GM19324 (cell line): ENCODE measurements around the gene DIABLO.
"Not testable (repeated sequence)": the region's sequence is repeated elsewhere in the genome, so short reads cannot be mapped to it uniquely, and the experiment has no call there.

Source experiments
- ATAC-seq: cut with Tn5 transposase; IDR thresholded peaks from one replicate; pipeline ENCODE4 v1.9.1; 2021; ENCODE audit warnings: mild to moderate bottlenecking, moderate library complexity; ENCODE audit not compliant: unreplicated experiment, low FRiP score

The DIABLO gene

DNA sequence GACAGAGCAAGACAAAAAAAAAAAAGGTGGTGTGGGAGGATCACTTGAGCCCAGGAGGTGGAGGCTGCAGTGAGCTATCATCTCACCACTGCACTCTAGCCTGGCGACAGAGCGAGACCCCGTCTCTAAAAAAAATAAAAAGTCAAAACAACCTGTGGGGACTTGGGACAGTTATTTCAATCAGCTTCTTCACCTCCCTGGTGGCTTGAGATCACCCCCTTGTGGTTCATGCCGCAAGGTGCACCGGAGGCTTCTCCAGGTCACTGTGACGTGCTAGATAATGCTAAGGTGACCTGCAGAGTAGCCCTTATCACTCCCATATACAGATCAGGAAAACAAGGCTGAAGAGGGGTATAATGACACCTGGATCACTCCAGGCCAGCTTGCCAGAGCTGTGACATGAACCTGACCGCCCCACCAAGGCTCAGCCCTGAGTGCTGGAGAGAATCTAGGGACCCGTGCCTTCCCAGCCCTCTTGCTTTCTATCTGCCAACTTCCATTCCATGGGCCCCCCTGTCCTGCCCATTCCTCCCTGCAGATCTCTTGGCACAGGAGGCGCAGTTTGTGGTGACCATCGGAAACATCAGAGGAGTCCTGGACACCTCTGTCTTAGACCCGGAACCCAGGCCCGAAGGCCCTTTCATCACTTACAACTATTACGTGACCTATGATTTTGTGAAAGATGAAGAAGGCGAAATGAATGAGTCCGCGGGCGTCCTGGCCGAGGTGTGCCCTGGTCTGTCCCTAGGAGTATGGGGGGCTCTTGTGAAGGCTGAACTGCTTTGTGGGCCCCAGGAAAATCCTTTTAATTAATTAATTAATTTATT, 34.8 kb downstream of the DIABLO start:
- no peak for ATAC-seq

DNA sequence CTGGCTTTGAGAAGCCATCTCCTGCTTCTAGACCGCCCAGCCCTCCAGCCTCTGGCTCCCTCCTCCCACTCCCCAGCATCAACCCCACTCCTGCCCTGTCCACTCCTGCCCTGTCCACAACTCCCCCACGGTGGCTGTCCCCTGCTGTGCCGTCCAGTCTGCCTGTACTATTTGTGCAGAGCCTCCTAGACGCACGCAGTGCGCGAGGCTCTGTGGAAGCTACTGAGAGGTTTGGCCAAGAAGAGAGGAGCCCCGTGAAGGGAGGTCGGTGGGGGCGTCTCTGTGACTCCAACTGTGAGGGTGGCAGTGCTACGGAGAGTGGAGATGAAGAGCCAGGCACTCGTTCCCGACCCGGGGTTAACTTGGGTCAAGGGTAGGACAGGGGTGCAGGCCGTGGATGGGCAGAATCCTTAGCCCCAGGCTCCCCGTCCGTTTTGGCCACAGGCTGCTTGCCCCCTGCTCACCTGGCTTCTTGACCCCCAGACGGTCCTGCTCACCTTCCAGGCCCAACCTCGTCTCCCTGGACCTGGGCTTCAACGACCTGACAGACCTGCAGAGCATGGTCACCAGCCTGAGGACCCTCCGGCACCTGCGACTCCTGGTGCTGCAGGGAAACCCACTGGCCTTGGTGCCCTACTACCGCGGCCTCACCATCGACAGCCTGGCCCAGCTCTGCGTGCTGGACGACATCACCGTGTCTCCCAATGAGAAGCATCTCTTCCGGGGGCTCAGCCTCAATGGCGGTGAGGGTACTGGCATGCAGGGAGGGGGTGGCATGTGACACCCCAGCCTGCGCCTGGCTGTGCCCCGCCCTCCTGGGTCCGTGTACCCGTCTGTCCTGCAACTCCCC, 36.0 kb downstream of the DIABLO start:
- no peak for ATAC-seq

GRCh38 chr12:122187466-122187865, 38.4 kb downstream of the DIABLO start:
- no peak for ATAC-seq

DNA sequence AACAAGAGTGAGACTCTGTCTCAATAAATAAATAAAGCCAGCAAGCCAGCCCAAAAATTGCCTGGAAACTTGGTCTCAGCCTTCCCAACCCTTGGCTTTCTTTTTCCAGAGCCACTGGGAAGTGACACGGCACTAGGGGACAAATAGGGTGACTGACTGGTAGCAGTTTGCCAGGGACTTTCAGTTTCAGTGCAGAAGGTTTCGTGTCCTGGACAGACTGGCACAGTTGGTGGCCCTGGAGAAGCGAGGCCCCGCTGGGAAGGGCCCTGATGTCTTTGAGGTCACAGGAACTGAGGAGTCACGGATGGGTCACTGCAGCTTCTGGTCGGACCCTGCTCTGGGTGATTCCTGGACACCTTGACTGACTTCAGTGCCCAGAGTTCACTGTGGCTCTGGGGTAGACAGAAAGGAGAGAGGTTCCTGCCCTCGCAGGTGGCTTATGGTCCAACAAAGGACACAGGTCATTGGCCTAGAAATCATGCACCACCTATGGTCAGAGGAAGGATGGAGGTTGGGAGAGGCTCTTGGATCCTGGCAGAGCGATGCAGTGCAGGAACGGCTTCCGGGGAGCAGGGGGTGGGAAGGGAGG, 40.3 kb downstream of the DIABLO start:
- no peak for ATAC-seq

- no peak for ATAC-seq
Observed at GRCh38 chr12:122185079-122185478, 40.8 kb downstream of the DIABLO start.

- ATAC-seq: no peak
Observed at GRCh38 chr12:122184517-122184916, 41.3 kb downstream of the DIABLO start.

DNA sequence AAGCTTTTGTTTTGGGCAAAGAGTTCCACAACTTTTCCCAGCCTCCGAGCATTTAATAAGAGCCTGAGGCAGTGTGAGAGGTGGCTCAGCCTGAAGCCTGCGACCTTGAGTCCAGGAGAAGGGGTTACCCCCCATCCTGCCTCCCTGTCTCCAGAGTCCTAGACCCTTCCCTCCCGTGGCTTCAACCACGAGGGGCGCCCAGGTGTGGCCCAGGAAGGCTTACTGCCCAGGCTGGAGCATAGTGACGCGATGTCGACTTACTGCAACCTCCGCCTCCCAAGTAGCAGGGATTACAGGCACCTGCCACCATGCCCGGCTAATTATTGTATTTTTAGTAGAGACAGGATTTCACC, 42.3 kb downstream of the DIABLO start:
- no peak for ATAC-seq

DNA sequence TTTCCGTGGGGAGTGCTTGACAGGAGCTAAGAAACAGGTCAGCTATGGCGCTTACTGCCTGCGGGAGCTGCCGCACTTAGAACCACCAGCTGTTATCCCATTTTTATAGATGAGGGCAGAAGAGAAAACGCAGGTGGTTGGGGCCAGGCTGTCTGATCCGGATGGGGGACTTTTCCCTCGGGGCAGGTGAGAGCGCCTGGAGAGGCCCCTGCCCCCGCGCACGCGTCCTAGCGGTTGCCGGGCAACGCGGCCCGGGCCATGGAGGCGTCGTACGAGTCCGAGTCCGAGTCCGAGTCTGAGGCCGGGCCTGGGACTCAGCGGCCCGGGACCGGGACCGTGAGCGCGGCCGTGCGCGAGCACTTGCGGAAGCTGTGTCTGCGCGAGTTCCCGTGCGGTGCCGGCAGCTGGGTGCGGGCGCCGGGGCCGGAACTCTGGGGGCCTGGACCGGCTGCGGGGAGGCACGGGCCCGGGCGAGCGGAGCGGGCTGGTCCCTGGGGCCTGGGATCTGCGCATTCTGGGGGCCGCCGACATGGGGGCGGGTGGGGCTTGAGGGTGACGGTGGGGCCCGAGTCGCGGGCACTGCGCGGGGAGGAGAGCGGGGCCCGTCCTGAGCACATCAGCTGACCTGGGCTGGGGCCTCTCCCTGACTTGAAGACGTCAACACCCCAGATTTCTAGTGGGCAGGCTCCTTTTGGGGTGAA, 42.8 kb downstream of the DIABLO start, which contains the start of gene LRRC43:
Gene LRRC43, plus strand, starts transcription at position 237 of the 701 bp plus-strand sequence. Its CDS starts 22 bp downstream, at position 259.
- ATAC-seq: no peak

GRCh38 chr12:122176473-122176872, 49.4 kb downstream of the DIABLO start:
- not testable (repeated sequence) for ATAC-seq

DNA sequence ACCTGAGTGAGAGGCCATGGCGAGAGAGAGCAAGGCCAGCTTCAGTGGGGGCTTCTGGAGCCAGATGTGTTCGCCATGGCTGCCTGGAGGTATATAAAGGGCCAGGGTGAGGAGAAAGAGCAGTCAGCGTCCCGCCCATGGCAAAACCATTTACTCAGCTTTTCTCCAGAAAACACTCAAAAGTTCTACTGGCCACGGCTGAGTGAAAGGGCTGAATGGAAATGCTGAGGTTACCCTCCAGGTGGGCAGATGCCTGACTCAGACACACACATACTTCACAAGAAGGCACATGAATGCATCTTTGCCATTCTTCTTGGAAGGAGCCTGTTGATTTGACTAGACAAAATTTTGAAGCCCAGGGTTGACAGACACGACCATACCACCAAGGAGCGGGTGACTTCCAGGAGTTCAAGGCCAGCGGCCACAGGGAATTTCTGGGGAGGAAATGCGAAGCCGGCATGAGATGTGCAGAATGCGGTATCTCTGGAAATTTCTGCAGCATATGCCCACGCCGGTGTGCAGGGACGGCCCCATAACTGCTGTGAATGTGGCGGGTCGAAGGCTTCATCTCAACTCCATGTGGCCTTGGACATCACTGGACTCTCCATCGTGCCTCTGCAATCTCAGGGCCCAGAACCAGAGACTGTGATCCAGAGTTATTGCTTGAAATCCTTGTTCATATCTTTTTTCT, 51.6 kb downstream of the DIABLO start, which contains the start of gene IL31:
Gene IL31, minus strand, starts transcription at position 67 of the 691 bp plus-strand sequence. Its CDS starts 49 bp downstream, at position 18.
- ATAC-seq: no peak

GRCh38 chr12:122172262-122172939, 53.5 kb downstream of the DIABLO start:
- ATAC-seq: no peak

GRCh38 chr12:122171399-122171798, 54.5 kb downstream of the DIABLO start:
- no peak for ATAC-seq

DNA sequence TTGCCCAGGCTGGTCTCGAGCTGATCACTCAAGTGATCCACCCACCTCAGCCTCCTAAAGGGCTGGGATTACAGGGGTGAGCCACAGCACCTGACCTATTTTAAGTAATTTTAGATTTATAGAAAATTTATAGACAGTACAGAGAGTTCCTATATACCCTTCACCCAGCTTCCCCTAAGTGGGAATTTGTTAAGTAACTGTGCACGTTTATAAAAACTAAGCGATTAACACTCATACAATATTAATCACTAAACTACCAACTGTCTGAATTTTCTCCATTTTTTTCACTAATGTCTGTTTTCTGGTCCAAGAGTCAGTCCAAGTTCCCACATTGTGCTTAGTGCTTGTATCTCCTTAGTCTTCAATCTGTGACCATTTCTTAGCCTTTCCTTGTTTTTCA, 57.4 kb downstream of the DIABLO start:
- no peak for ATAC-seq

- ATAC-seq: no peak
Observed at GRCh38 chr12:122167356-122167925, 58.4 kb downstream of the DIABLO start.

GRCh38 chr12:122166422-122167349, 59.2 kb downstream of the DIABLO start:
- ATAC-seq: no peak

- ATAC-seq: no peak
Observed at GRCh38 chr12:122162976-122163375, 62.9 kb downstream of the DIABLO start.

- ATAC-seq: no peak
Observed at GRCh38 chr12:122161682-122162081, 64.2 kb downstream of the DIABLO start.

- ATAC-seq: no peak
Observed at GRCh38 chr12:122160761-122161160, 65.1 kb downstream of the DIABLO start.
